Activated CD4-positive, alpha-beta T cell treated with anti-CD3 and anti-CD28 coated beads, Interleukin-2, Interleukin-6, amounts not matched to agents 100 ng/mL and 50 ng/mL, durations not matched to agents 16 hours and 8 hours (primary cell): Measurements from ENCODE around the gene KCNA3.

Experiments
- DNase-seq: peaks from one replicate; pipeline ENCODE4 v3.0.0-alpha.2; 2020

The KCNA3 gene

DNA sequence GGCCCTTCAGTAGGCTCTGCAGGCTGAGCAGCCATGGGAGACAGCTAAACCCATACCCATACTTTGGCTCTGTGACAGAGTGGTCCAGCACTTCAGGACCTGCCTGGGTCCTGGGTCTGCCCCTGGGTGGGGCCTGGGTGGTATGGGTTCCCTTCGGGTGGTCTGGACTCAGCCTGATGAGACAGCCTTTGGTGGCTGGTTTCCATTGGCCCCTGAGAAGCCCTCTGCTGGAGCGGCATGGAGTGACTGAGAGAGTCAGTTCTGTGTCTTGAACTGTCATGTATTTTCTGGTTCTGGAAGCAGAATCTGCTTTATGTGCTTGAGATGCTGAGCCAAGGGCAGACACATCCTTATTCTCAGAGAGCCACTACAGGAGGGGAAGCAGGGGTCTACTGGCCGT is 37.3 kb downstream of the KCNA3 start:
- DNase-seq = no peak

DNA sequence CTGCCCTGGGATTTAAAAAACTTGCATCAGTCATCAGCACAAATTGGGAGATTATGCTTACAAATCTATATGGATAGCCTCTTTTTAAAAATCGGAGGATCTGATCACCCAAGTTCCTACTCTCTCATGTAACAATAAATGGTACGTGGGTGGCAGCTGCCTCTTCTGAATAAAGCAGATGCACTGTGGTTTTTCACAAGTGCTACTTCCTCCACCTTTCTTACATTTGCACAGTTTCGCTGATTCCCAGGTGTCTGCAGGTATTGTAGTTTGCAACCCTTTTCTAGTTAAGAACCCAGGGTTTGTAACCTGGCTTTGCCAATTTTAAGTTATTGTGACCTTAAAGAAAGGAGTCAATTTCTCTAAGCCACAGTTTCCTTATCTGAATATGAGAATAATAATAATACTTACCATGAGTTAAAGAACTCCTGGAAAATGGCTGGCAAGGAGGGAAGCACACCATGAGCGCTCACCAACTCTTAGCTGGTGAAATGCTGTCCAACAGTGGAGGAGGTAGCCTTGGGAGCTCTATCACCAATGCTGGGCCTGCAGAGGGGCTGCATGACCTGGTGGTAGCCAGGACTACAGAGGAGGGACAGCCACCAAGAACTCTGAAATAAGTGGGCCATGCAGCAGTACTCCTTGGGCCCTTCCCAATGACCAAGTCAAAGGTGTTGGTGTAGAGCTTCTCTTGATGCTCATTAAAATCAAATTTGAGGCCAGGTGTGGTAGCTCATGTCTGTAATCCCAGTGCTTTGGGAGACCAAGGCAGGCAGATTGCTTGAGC is 38.4 kb downstream of the KCNA3 start:
- peak; percentile 60 for DNase-seq

DNA sequence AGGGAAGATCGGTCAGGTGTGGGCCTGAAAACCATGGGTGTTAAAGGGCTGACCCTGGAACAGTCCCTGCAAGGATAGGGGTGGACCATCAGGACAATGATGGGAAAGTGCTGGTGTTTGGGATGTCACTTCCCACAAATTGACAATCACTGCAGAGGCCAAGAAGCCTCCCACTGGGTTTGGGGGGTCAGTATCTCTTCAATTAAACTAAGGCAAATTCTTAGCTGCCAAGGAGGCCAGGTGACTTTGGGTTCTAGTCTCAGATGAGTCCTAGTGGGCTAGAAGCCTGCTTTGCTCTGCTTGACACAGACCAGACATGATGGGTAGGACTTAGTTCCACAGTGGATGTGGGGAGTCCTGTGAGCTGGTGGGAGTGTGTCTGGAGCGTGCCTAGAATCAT is 39.3 kb downstream of the KCNA3 start:
- DNase-seq = no peak

DNA sequence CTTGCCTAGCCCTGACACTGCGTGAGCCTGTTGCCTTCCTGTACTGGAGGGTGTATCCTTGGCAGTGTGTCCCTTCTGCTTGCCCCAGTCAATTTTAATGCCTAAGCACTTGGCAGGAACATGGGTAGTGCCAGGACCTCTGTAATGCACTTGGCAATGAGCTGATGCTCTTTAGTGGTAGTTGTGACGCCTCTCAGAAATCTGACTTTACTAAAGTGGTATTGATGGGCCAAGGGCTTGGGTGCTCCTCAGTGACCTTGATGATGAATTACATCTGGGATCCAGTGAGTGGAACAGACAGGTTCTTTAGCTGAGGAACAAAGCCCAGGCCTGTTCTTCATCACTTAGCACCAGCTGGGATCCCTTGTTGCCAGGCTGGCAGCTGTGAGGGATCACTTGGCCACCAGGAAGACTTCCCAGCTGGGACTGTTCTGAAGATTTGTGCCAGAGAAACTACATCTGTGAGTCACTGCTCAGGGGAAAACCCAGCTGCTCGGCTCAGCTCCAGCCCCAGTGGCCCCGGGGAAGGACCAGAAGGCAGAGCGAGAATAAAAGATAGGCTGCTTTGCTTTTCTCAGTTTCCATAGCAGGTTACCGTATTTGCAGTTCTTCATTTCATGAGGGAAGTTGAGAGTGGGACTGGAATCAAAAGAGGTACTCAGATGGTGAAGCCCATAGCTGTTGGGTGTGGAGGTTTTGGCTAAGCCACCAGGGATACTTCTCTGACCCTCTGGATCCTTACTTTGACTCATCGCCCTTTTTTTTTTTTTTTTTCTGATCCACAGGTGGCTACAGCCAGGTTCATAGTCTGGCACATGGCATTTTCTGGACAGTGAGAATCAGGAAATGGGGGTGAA is 40.1 kb downstream of the KCNA3 start:
- DNase-seq = peak; percentile 88

DNA sequence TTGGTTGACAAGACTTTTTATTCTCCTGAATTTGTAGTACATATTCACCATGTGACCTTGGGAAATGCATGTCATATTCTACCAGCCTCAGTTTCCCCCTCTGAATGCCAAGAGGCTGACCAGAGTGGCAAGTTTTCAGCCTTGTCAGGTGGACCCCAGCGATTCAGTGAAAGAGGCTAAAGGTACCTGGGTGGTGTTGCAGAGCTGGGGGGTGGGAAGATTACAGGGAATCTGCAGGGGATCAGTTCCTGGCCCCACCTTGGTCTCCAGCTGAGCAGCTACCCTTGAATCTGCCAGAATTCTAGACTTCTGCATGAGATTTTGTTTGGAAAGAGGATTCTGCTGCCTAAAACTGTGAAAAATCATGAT is 40.7 kb downstream of the KCNA3 start:
- no peak for DNase-seq

DNA sequence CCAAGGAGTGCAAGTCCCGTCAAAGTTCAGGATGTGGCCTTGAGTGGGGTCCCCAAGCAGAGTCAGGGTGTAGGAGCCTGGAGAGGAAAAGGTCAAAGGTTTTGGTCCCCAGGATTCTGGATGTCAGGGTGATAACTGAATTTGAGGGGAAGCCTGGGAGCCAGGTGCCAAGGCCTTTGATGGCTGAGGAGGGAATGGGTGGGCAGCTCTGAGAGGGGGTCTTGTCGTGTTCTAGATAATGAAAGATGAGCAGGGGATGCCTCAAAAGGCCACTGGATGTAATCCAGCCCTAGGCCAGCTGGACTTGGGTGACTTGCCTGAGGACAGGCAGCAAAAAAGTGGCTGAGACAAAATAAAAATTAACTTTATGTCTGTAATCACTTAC is 41.1 kb downstream of the KCNA3 start:
- DNase-seq = no peak

DNA sequence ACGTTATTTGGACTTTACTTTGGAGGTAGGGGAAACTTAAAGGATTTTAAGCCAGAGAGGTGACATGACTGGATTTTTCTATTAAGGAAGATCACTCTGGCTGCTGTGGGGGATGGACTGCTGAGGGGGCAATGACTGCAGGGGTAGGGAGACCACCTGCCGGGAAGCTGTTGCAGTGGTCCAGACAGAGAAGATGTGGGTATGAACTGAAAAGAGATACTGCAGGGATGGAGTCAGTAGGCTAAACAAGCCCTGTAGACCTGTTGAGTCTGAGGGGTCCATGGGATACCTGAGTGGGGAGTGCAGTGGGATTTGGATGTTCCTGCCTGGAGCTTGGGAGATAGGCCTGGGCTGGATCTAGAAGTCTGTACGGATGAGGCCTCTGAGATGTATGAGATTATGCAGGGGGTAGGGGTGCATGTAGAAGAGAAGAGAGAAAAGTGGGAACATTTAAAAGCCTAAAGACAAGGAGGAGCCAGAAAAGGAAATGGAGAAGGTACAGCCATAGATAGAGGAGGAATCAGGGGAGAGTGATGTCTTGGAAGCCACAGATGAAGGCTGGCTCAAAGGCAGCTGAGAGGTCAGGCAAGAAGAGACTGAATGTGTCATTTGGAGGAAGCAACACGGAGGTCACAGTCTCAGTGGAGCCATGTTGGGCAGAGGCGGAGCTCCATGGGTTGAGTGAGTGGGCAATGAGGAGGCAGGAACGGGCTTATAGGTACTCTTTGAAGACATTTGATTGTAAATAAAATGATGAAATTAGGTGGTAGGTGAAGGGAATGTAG is 42.7 kb downstream of the KCNA3 start:
- no peak for DNase-seq

DNA sequence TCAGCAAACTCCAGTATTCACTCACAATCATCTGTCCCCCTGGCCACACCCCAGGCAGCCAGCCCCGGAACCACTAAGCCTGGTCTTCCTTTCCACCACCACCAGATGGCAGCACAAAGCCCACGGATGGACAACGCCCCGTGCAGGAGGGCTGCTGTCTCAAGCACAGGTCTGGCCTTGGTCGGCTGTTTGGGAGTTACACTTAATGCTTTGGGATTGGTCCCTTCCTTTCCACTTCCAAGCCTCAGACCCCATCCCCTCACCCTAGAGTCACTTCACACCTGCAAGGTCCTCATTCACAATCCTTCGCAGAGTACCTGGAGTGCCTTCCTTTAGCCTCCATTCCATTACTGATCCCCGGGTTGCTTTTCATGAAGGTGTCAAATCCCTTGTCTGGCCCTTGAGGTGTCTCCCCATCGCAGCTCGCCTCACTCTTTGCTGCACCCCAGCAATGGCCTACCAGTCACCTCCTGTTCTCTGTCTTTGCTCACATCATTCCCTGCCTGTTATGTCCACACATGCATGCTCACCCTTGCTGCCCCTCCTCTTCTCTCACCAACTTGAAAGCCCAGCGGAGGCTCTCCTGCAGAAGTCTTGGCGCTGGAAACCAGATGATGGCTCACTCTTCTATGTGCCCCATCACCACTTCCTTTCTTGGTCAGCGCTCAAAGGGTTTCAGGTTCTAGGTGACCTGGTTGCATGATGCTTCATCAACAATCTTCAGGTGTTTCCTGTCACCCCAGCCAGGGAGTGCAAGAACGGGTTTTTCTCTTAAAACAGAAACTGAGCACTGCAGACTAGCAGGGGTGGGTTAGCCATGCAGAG is 43.7 kb downstream of the KCNA3 start:
- peak; percentile 96 for DNase-seq

DNA sequence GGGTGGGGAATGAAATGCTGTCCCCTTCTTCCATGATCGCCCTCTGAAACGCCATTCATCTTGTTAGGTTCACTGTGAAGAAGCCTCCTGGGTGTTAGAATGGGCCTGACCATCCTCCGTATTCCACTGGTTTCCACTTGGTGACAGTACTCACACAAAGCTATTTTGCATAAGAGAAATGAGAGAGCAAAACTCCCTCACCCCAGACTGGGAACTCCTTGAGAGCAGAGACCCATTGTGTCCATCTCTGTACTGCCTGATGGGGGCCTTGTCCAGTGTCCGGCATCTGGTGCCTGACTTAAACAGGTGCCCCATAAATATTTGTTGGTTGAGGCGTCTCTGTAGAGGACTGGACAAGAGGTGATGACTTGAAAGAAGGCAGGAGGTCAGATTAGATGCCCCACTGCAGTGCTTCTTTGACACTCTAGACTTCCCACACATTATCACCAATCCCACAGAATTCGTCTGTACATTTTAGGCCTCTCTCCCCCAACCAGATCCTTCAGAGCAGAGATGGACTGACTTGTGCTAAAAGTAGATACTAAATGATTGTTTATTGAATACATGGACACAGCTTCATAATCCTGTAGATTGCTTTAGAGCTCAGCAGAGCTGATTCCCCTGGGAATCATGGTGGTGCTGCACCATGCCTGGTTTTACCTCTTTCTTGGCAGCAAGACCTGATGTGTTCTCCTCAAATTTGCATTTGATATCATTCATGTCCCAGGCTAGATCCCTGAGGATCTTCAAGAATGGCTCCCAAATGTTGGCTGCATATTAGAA is 46.2 kb downstream of the KCNA3 start:
- no peak for DNase-seq

DNA sequence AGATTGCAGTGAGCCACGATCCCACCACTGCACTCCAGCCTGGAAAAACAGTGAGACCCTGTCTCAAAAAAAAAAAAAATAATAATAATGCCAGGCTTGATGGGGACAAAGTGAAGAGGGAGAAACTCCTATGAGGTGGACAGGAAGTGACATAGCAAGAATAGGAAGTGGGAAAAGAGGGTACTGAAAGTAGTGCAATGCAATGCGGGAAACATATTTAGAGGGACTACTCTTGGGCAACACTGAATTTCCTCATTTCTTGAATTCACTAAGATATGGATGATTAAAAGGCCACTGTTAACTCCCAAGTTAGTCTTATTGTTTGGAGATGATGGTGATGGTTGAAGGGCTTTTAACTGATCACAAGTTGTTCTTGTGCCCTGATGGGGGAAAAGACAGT is 47.0 kb downstream of the KCNA3 start:
- no peak for DNase-seq

DNA sequence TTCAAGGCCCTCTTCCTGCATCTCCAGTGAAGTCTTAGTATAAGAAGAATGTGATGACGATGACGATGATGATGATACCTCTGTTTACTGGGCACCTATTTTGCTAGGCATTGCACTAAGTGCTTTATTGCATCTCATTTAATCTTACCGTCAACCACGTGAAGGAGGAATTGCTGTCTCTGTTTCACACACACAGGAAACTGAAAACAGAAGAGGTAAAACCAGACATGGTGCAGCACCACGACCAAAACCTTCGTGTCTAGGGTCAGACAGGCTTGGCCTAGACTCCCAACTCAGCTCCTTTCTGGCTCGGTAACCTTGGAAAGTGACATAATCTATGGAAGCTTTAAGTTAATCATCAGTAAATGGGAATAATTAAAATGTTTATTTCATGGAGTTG is 47.9 kb downstream of the KCNA3 start:
- no peak for DNase-seq
